ENCODE results near the gene DLST. TPM values are rescaled to one million over a fixed set of nuclear protein-coding genes. Genes with fewer than 3 reads are reported as not detected.

DLST gene
- total RNA-seq, result 59.7 and 95.5 TPM in 2 replicates

GRCh38 chr14:74881431-74882102 lies at the start of gene DLST:
TSS of gene DLST (plus strand) at chr14:74881916. CDS start at chr14:74881954, 38 bp downstream.

DNA sequence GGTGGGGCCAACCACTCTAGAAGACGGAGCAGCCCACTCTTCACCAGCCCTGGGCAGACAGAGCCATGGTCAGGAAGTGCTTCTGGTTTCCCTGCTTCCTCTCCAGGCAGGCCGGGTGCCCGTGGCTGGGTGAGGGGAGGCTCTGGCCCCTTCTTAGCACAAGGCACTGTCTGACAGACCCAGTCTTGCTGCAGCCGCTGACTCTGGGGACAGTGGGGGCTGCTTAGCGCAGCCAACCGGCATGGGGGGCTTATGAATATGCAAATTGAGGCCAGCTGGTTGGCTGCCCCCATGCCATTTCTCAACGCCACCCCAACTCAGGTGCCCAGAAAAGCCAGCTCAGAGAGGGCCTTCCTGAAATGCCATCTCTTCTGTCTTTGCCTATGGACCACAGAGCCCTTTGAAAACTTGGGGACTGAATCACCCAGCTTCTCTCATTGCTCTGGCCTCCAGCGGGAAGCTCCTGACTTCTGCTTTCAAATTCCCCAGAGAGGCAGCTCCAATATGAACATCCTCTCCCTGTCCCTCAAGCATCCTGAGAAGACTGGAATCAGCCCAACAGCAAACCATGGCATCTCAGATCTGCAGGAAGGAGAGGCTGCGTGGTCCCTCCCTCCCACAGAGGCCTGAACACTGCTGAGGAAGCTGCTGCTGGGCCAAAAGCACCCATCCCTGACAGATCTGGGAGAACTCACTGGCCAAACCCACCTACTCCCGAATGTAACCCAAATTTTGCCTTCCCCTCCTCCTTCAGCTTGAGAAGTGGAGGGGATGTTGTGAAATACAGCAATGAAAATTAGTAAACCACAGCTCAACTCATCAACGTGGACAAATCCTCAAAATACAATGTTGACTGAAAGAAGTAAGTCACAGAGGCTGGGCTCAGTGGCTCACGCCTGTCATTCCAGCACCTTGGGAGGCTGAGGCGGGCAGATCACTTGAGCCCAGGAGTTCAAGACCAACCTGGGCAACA lies 5.5 kb upstream of the DLST start, which contains the start of gene PROX2:
Gene PROX2 (minus strand): TSS at position 205 of the 973 bp plus-strand sequence. CDS start 12,311 bp downstream, outside the sequence.

GRCh38 chr14:74922752-74923401 lies 41.2 kb downstream of the DLST start, which contains the start of gene RPS6KL1:
TSS of gene RPS6KL1 (minus strand) at chr14:74923260. CDS start at chr14:74921541, 1,719 bp downstream.

Other genes with a start within 250 kb of the DLST start
- 30.6 and 41.5 TPM in 2 replicates for gene AREL1, start 168.8 kb upstream of the DLST start, total RNA-seq
- 46.3 and 77.0 TPM in 2 replicates for gene FCF1, start 168.8 kb upstream of the DLST start, total RNA-seq
- 38.0 and 56.0 TPM in 2 replicates for gene YLPM1, start 118.6 kb upstream of the DLST start, total RNA-seq
- not detected in 2 replicates for gene PROX2, start 5.8 kb upstream of the DLST start, total RNA-seq
- 0.59 and 1.3 TPM in 2 replicates for gene RPS6KL1, start 41.3 kb downstream of the DLST start, total RNA-seq
- gene PGF, start 73.7 kb downstream of the DLST start, total RNA-seq, result 0.60 and 1.5 TPM in 2 replicates
- 31.8 and 50.7 TPM in 2 replicates for gene EIF2B2, start 121.0 kb downstream of the DLST start, total RNA-seq
- gene MLH3, start 169.6 kb downstream of the DLST start, total RNA-seq, result 20.0 and 25.8 TPM in 2 replicates
- gene ACYP1, start 182.1 kb downstream of the DLST start, total RNA-seq, result 7.4 and 11.4 TPM in 2 replicates
- 0.60 and 0.89 TPM in 2 replicates for gene ZC2HC1C, start 187.7 kb downstream of the DLST start, total RNA-seq
- gene NEK9, start 245.1 kb downstream of the DLST start, total RNA-seq, result 58.5 and 73.6 TPM in 2 replicates